Measurements from ENCODE around the gene EBLN2.

EBLN2 gene

DNA sequence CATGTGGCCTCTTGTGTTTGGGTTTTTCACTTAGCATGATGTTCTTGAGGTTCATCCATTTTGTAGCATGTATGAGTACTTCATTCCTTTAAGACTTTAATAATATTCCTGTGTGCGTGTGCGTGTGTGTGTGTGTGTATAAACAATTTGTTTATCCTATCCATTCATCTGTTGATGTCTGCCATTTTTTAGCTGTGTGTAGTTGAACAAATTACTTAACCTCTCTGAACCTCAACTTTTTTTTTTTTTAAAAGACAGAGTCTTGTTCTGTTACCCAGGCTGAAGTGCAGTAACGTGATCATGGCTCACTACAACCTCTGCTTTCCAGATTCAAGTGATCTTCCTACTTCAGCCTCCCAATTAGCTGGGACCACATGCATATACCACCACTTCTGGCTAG, 47.3 kb downstream of the EBLN2 start:
- no peak for DNase-seq

DNA sequence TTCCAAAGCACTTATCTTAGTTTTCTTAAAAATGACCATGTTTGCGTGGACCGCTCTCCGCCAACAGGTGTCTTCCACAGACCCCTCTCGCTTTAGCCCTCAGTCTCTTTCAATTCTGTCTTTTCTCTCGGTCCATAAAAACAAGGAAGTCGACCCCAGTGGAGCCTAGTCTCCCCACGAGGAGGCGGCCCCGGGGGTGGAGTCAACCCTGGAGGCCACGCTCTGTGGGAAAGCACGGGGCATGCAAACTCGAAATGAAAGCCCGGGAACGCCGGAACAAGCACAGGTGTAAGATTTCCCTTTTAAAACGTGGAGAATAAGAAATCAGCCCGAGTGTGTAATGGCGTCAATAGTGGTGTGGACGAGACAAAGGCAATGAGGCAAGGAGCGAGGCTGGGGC, 49.1 kb downstream of the EBLN2 start:
- DNase-seq, result no peak

All from NCI-H446 (cell line).